GM12878 (cell line): ENCODE results near the gene LSM3. TPM values are rescaled to one million over a fixed set of nuclear protein-coding genes. Genes with fewer than 3 reads are reported as not detected.

Source experiments
- ATAC-seq: fragments of 200-7000 bp; cut with Tn5 transposase; 3 replicates; pipeline ENCODE4 v1.9.1; 2020; ENCODE audit warnings: mild to moderate bottlenecking, moderate library complexity
- BruUV-seq: library from RNA; stranded (reverse); fragments of 400-500 nt; replicated peaks from 2 replicates; lab custom pipeline; 2021; lab: Mats Ljungman, UMichigan
- CTCF ChIA-PET: fragments of 300-600 bp; sonication (Branson Sonifier 250); formaldehyde crosslinking; extraction: SDS; loops from one replicate; lab custom pipeline; 2021; ENCODE audit warnings: inconsistent platforms; lab: Yijun Ruan, JAX
- POLR2A ChIA-PET: fragments of 350-600 bp; formaldehyde crosslinking; extraction: SDS; loops from one replicate; lab custom pipeline; 2021; ENCODE audit warnings: inconsistent platforms; lab: Charles Lee
- RAD21 ChIA-PET: fragments of 300-600 bp; sonication (Branson Sonifier 250); formaldehyde crosslinking; loops from one replicate; lab custom pipeline; 2023; ENCODE audit warnings: antibody characterized with exemption; ENCODE audit not compliant: unreplicated experiment; lab: Charles Lee
- SMC1A ChIA-PET: fragments of 300-600 bp; sonication (Branson Sonifier 250); formaldehyde crosslinking; loops from one replicate; lab custom pipeline; 2023; ENCODE audit not compliant: unreplicated experiment, uncharacterized antibody; lab: Charles Lee
- DNase-seq: peaks from one replicate; pipeline ENCODE4 v3.0.0-alpha.2; 2011; ENCODE audit warnings: low read depth, low spot score
- FAIRE-seq: peaks from 3 replicates; lab custom pipeline; 2011; peaks lifted over from hg19 to GRCh38; lab: Jason Lieb, UNC
- H2AFZ ChIP-seq: 2 replicates; pipeline ENCODE4 v1.6.0; 2011; ENCODE audit warnings: low read depth, low read length, control low read depth; ENCODE audit not compliant: control insufficient read depth
- H3K27ac ChIP-seq: 2 replicates; pipeline ENCODE4 v1.5.1; 2011; ENCODE audit warnings: control low read depth; ENCODE audit not compliant: control insufficient read depth, insufficient read depth
- H3K27me3 ChIP-seq, 2 experiments: replicated peaks in 1 of 2; 2 replicates each; pipeline versions ENCODE4 v1.6.0 to v1.6.1; 2011; ENCODE audit warnings: low read length in 1 of 2; ENCODE audit not compliant: control insufficient read depth in 2 of 2, insufficient read depth in 2 of 2
- H3K36me3 ChIP-seq, 2 experiments: 2 replicates each; pipeline ENCODE4 v1.5.1; 2011; ENCODE audit warnings: low read length in 1 of 2; ENCODE audit not compliant: control insufficient read depth in 2 of 2, insufficient read depth in 2 of 2
- H3K4me1 ChIP-seq: 2 replicates; pipeline ENCODE4 v1.6.1; 2011; ENCODE audit warnings: mild to moderate bottlenecking, low read length, moderate library complexity, mixed read lengths; ENCODE audit not compliant: control insufficient read depth, insufficient read depth
- H3K4me2 ChIP-seq: 2 replicates; pipeline ENCODE4 v1.6.0; 2011; ENCODE audit warnings: control low read depth; ENCODE audit not compliant: control insufficient read depth, insufficient read depth
- H3K4me3 ChIP-seq: fragments of 200-600 bp; sonication (generic); 2 replicates; pipeline ENCODE4 v1.5.1; 2016
- H3K79me2 ChIP-seq: 2 replicates; pipeline ENCODE4 v1.6.0; 2011; ENCODE audit warnings: low read length; ENCODE audit not compliant: control insufficient read depth, insufficient read depth
- H3K9ac ChIP-seq: 2 replicates; pipeline ENCODE4 v1.8.0; 2011; ENCODE audit warnings: low read length, control low read depth, mixed read lengths; ENCODE audit not compliant: control insufficient read depth, insufficient read depth
- H3K9me3 ChIP-seq: replicated peaks from 3 replicates; pipeline ENCODE4 v1.5.1; 2011; ENCODE audit warnings: mild to moderate bottlenecking, low read length; ENCODE audit not compliant: control insufficient read depth, insufficient read depth
- H4K20me1 ChIP-seq: 2 replicates; pipeline ENCODE4 v1.6.0; 2011; ENCODE audit not compliant: control insufficient read depth, insufficient read depth
- CTCF ChIP-seq, 3 experiments: IDR thresholded peaks in 2 of 3; conservative IDR thresholded peaks in 1 of 3; 2 replicates each; pipeline ENCODE4 v1.5.1; 2011; ENCODE audit warnings: low read depth in 3 of 3, low read length in 3 of 3, mild to moderate bottlenecking in 3 of 3, control low read depth in 2 of 3, moderate library complexity in 2 of 3, inconsistent platforms in 1 of 3, mixed read lengths in 1 of 3; ENCODE audit not compliant: control insufficient read depth in 2 of 3, insufficient read depth in 1 of 3; ENCODE audit errors: extremely low read depth in 1 of 3
- MEF2A ChIP-seq: IDR thresholded peaks from 2 replicates; pipeline ENCODE4 v1.6.1; 2011; ENCODE audit warnings: low read depth, mild to moderate bottlenecking, low read length, moderate library complexity; ENCODE audit not compliant: insufficient read depth
- MEF2B ChIP-seq: fragments of 450-650 bp; IDR thresholded peaks from 2 replicates; pipeline ENCODE4 v1.6.1; 2018; ENCODE audit warnings: mild to moderate bottlenecking, moderate library complexity; ENCODE audit not compliant: partially characterized antibody, poor library complexity, severe bottlenecking
- PAX8 ChIP-seq: fragments of 450-650 bp; IDR thresholded peaks from 2 replicates; pipeline ENCODE4 v1.6.1; 2017; ENCODE audit warnings: mild to moderate bottlenecking, moderate library complexity
- PRDM15 ChIP-seq: fragments of 450-650 bp; formaldehyde crosslinking; IDR thresholded peaks from 2 replicates; pipeline ENCODE4 v1.4.0; 2020; ENCODE audit warnings: mild to moderate bottlenecking, moderate library complexity
- TAF1 ChIP-seq: IDR thresholded peaks from 2 replicates; pipeline ENCODE4 v1.6.1; 2011; ENCODE audit warnings: mild to moderate bottlenecking, low read depth, low read length, borderline replicate concordance
- TCF7 ChIP-seq: IDR thresholded peaks from 2 replicates; pipeline ENCODE4 v1.6.1; 2014; ENCODE audit warnings: antibody characterized with exemption, borderline replicate concordance
- ZBTB11 ChIP-seq: fragments of 450-650 bp; formaldehyde crosslinking; IDR thresholded peaks from 2 replicates; pipeline ENCODE4 v1.5.0; 2022; ENCODE audit warnings: mild to moderate bottlenecking, missing genetic modification characterization
- WGBS: methylation state at CpG from one replicate; pipeline ENCODE4 v1.1.6; 2016; ENCODE audit warnings: low lambda C conversion rate; ENCODE audit not compliant: insufficient replicate concordance, insufficient coverage; ENCODE audit errors: missing lambda C conversion rate; 5-methylcytosine and 5-hydroxymethylcytosine counted together
- in situ Hi-C: fragments of 300-500 bp; cut with MboI; formaldehyde crosslinking; loops from 9 replicates; pipeline ENCODE4 v1.14.3; 2018; ENCODE audit warnings: mixed read lengths
- intact Hi-C: fragments of 100-400 bp; cut with micrococcal nuclease; formaldehyde crosslinking; loops from one replicate; pipeline ENCODE4 v1.14.2; 2022; ENCODE audit not compliant: unreplicated experiment
- polyA plus RNA-seq, 11 experiments: library from polyadenylated mRNA; depleted of rRNA in 4 of 11; unstranded in 6 of 11; stranded (reverse) in 5 of 11; fragments of >200 nt; fragmentation: Nextera tagmentation in 4 of 11; fragmentation: Illumina TruSeq in 1 of 11; extraction: Ambion mirVana in 4 of 11; extraction: Trizol in 1 of 11; gene quantifications; 1 replicate in 1 of 11; 2 replicates in 10 of 11; pipeline versions ENCODE4 v1.2.1 to v1.2.3, GENCODE V29; 2011 to 2016; ENCODE audit warnings: inconsistent platforms in 2 of 11, missing spikeins in 2 of 11, low read depth in 1 of 11
- total RNA-seq, 4 experiments: library from RNA; depleted of rRNA in 3 of 4; stranded (reverse); fragments of >200 nt in 3 of 4; fragmentation: Illumina TruSeq in 1 of 4; extraction: Trizol in 1 of 4; gene quantifications; 2 replicates each; pipeline versions ENCODE4 v1.2.1 to v1.2.3, GENCODE V29; 2013 to 2021

The LSM3 gene
- total and polyA plus RNA-seq, 10 of the 15 experiments (the other 5 are each of a cell fraction or from before 2014, with no cell fraction given): 15.5 to 111 (median 29.1) TPM

GRCh38 chr3:14209581-14210289 lies 31.1 kb downstream of the LSM3 start:
- H2AFZ ChIP-seq: no peak overlapping the region
- in situ Hi-C loops (no loop called here), intact Hi-C loops (loop anchor here (10.0 kb wide), 1 partner anchor 315 kb away; no protein-coding TSS in a partner anchor)
- RAD21 ChIA-PET: no interaction called here
- H3K27ac ChIP-seq: no peak overlapping the region
- POLR2A ChIA-PET: no interaction called here
- no TSS peak for BruUV-seq
- CTCF ChIA-PET: interaction anchor here (1.4 kb wide), 1 partner anchor 313 kb away, joined by 5 read pairs; no protein-coding TSS in a partner anchor
- no peaks in the 10 kb centered on the region for H3K79me2 ChIP-seq
- no peak overlapping the region for H3K4me3 ChIP-seq
- no peak overlapping the region for H3K9ac ChIP-seq
- ATAC-seq: no peak
- H3K36me3 ChIP-seq: no peaks in the 10 kb centered on the region
- WGBS: 59% methylated on average over 14 of the region's 14 CpGs
- TF ChIP-seq TAF1 (no peak), MEF2B (no peak), PRDM15 (CRISPR knock-in tag) (no peak), CTCF (IDR thresholded peaks at IDR 0.05 in 2 of 3, conservative IDR thresholded peaks at IDR 0.05 in 1 of 3; ENCODE audit: control insufficient read depth in 2 of 3, extremely low read depth in 1 of 3, insufficient read depth in 1 of 3, low read depth in 3 of 3, low read length in 3 of 3) (no peak), ZBTB11 (no peak), PAX8 (no peak), MEF2A (no peak), TCF7 (no peak)
- SMC1A ChIA-PET: no interaction called here
- no peaks in the 10 kb centered on the region for H3K9me3 ChIP-seq
- DNase-seq: no peak
- no peaks in the 10 kb centered on the region for H4K20me1 ChIP-seq
- no peaks in the 10 kb centered on the region for H3K4me1 ChIP-seq
- FAIRE-seq: no peak
- H3K27me3 ChIP-seq: no peaks in the 10 kb centered on the region
- no peak overlapping the region for H3K4me2 ChIP-seq
